Neural progenitor cell (in vitro differentiated cells): ENCODE measurements around the gene SPTA1. TPM values are rescaled to one million over a fixed set of nuclear protein-coding genes. Genes with fewer than 3 reads are reported as not detected.

Experiments
- DNase-seq: peaks from one replicate; pipeline ENCODE4 v3.0.0-alpha.2; 2016; ENCODE audit warnings: low spot score
- H2AFZ ChIP-seq: fragments of 200-600 bp; sonication (generic); replicated peaks from 2 replicates; pipeline ENCODE4 v1.6.1; 2016; ENCODE audit warnings: antibody characterized with exemption
- H3F3A ChIP-seq: fragments of 200-600 bp; sonication (generic); 2 replicates; pipeline ENCODE4 v1.6.1; 2016; ENCODE audit warnings: antibody characterized with exemption, low read depth
- H3K27ac ChIP-seq: fragments of 200-600 bp; sonication (generic); 2 replicates; pipeline ENCODE4 v1.5.1; 2016; ENCODE audit warnings: mild to moderate bottlenecking
- H3K27me3 ChIP-seq: fragments of 200-600 bp; sonication (generic); 2 replicates; pipeline ENCODE4 v1.6.1; 2016; ENCODE audit warnings: mild to moderate bottlenecking, moderate library complexity
- H3K36me3 ChIP-seq: fragments of 200-600 bp; sonication (generic); 2 replicates; pipeline ENCODE4 v1.5.1; 2016
- H3K4me1 ChIP-seq: fragments of 200-600 bp; sonication (generic); 2 replicates; pipeline ENCODE4 v1.6.1; 2016; ENCODE audit warnings: mixed run types
- H3K4me2 ChIP-seq: fragments of 200-600 bp; sonication (generic); 2 replicates; pipeline ENCODE4 v1.6.1; 2016
- H3K4me3 ChIP-seq: fragments of 200-600 bp; sonication (generic); 2 replicates; pipeline ENCODE4 v1.5.1; 2016
- H3K79me2 ChIP-seq: fragments of 200-600 bp; sonication (generic); 2 replicates; pipeline ENCODE4 v1.6.1; 2016; ENCODE audit warnings: low read depth
- H3K9ac ChIP-seq: fragments of 200-600 bp; sonication (generic); 2 replicates; pipeline ENCODE4 v1.6.1; 2016
- H3K9me3 ChIP-seq: fragments of 200-600 bp; sonication (generic); 2 replicates; pipeline ENCODE4 v1.5.1; 2016; ENCODE audit warnings: low read depth
- H4K20me1 ChIP-seq: fragments of 200-600 bp; sonication (generic); 2 replicates; pipeline ENCODE4 v1.6.1; 2016; ENCODE audit warnings: low read depth
- H3K27ac Mint-ChIP-seq: 3 replicates; pipeline ENCODE4 v1.8.0; 2021; ENCODE audit warnings: mixed read lengths
- H3K27me3 Mint-ChIP-seq: 2 replicates; pipeline ENCODE4 v1.8.0; 2022; ENCODE audit warnings: low read depth, mild to moderate bottlenecking, inconsistent platforms, moderate library complexity, mixed read lengths; ENCODE audit not compliant: insufficient read depth
- H3K36me3 Mint-ChIP-seq: 3 replicates; pipeline ENCODE4 v1.8.0; 2021; ENCODE audit warnings: mixed read lengths
- H3K4me1 Mint-ChIP-seq: 3 replicates; pipeline ENCODE4 v1.8.0; 2021; ENCODE audit warnings: mixed read lengths
- H3K4me3 Mint-ChIP-seq: 3 replicates; pipeline ENCODE4 v1.8.0; 2021; ENCODE audit warnings: mild to moderate bottlenecking, moderate library complexity, mixed read lengths
- H3K9me3 Mint-ChIP-seq: 3 replicates; pipeline ENCODE4 v1.8.0; 2020; ENCODE audit warnings: mixed read lengths
- EZH2 ChIP-seq: fragments of 200-600 bp; sonication (generic); IDR thresholded peaks from 2 replicates; pipeline ENCODE4 v1.6.1; 2017; ENCODE audit warnings: antibody characterized with exemption, mild to moderate bottlenecking, moderate library complexity
- EZH2phosphoT487 ChIP-seq: fragments of 200-600 bp; sonication (generic); IDR thresholded peaks from 2 replicates; pipeline ENCODE4 v1.6.1; 2017; ENCODE audit warnings: antibody characterized with exemption
- total RNA-seq: library from RNA; depleted of rRNA; stranded (reverse); fragments of >200 nt; gene quantifications from 2 replicates; pipeline ENCODE4 v1.2.3, GENCODE V29; 2015; ENCODE audit warnings: low replicate concordance
- TF ChIP-seq, protein P1 (sequence below): fragments of 200-600 bp; sonication (generic); IDR thresholded peaks from 2 replicates; pipeline ENCODE4 v1.5.1; 2017; ENCODE audit warnings: antibody characterized with exemption, mild to moderate bottlenecking

Gene SPTA1
- total RNA-seq, 1 donor from 2014 or later: not detected

DNA sequence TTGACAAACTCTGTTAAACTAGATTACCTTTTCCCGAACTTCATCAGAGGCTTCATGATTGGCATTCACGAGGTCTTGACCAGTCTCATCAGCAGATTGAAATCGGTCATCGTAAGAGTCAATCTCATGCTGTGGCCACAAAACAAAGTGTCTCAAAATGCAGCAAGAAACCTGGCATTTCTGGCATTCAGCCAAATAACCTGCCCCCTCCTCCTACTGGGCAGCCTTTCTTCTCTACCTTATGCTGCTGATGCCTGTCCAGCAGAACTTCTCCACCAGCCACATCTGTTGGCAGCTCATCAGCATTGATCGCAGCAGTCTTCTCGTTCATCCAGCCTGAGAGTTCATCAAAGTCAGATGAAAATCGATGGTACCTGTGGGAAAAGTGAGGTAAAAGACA, 12.2 kb downstream of the SPTA1 start:
- Histone ChIP-seq H3K9ac (no peak overlapping the region), H3K4me3 (no peak overlapping the region), H3K36me3 (no peaks in the 10 kb centered on the region), H3K27me3 (no peaks in the 10 kb centered on the region), H3K27ac (no peak overlapping the region), H3K9me3 (no peaks in the 10 kb centered on the region), H3K4me1 (no peaks in the 10 kb centered on the region), H3F3A (no peaks in the 10 kb centered on the region), H3K79me2 (no peaks in the 10 kb centered on the region), H2AFZ (no peak overlapping the region), H4K20me1 (no peaks in the 10 kb centered on the region), H3K4me2 (no peak overlapping the region)
- Mint-ChIP-seq H3K27me3 (no peaks in the 10 kb centered on the region), H3K4me3 (no peak overlapping the region), H3K9me3 (no peaks in the 10 kb centered on the region), H3K27ac (no peak overlapping the region), H3K36me3 (no peaks in the 10 kb centered on the region), H3K4me1 (no peaks in the 10 kb centered on the region)
- no peak for TF ChIP-seq EZH2phosphoT487
- TF ChIP-seq, protein P1, sequence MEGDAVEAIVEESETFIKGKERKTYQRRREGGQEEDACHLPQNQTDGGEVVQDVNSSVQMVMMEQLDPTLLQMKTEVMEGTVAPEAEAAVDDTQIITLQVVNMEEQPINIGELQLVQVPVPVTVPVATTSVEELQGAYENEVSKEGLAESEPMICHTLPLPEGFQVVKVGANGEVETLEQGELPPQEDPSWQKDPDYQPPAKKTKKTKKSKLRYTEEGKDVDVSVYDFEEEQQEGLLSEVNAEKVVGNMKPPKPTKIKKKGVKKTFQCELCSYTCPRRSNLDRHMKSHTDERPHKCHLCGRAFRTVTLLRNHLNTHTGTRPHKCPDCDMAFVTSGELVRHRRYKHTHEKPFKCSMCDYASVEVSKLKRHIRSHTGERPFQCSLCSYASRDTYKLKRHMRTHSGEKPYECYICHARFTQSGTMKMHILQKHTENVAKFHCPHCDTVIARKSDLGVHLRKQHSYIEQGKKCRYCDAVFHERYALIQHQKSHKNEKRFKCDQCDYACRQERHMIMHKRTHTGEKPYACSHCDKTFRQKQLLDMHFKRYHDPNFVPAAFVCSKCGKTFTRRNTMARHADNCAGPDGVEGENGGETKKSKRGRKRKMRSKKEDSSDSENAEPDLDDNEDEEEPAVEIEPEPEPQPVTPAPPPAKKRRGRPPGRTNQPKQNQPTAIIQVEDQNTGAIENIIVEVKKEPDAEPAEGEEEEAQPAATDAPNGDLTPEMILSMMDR: no peak
- TF ChIP-seq EZH2: no peak
- no peak for DNase-seq

DNA sequence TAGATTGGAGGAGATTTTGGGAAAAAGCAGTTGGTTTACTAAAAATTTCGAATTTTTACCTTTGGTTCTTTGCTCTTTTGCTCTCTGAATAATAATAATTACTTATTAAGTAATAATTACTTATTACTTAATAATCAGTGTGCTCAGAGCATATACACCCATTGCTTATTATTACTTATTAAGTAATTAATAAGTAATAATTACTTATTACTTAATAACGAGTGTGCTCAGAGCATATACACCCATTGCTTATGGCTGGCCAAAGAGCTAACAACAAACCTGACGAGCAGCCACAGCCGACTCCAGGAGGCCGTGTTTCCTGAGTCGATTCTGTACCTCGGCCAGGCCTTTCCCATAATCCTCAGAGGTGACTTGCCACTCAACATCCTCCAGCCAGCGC, 20.5 kb downstream of the SPTA1 start:
- no peaks in the 10 kb centered on the region for H3K4me1 Mint-ChIP-seq

DNA sequence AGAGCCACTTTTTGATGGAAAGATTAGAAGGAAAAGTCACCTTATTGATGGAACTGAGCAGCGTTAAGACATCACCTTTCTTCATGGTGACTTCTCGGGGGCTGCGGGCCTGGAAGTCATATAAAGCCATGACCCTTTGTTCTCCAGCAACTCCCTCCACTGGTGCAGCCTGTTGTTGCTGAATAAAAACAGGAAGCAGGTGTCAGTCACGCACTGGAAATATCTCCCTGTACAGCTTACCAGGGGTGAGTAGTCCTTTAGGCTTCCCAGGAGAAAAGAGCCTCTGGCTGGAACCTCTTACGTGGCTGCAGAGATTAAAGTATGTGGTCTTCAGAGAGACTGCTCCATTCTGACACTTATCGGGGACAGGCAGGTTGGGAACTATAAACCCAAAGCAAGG, 31.9 kb downstream of the SPTA1 start:
- Mint-ChIP-seq H3K27me3 (no peaks in the 10 kb centered on the region), H3K36me3 (no peaks in the 10 kb centered on the region), H3K27ac (no peak overlapping the region), H3K4me1 (no peaks in the 10 kb centered on the region), H3K4me3 (no peak overlapping the region), H3K9me3 (no peaks in the 10 kb centered on the region)
- Histone ChIP-seq H3K4me3 (no peak overlapping the region), H3K9me3 (no peaks in the 10 kb centered on the region), H3K9ac (no peak overlapping the region), H2AFZ (no peak overlapping the region), H3K27me3 (no peaks in the 10 kb centered on the region), H3K36me3 (no peaks in the 10 kb centered on the region), H3K27ac (no peak overlapping the region), H4K20me1 (no peaks in the 10 kb centered on the region), H3K4me2 (no peak overlapping the region), H3F3A (no peaks in the 10 kb centered on the region), H3K79me2 (no peaks in the 10 kb centered on the region), H3K4me1 (no peaks in the 10 kb centered on the region)
- no peak for DNase-seq
- TF ChIP-seq EZH2phosphoT487 (no peak), EZH2 (no peak)
- TF ChIP-seq, protein P1: no peak

More for the DNA sequence above, 20.5 kb downstream of the SPTA1 start:
- no peaks in the 10 kb centered on the region for H3K36me3 ChIP-seq
- TF ChIP-seq, protein P1: no peak
- TF ChIP-seq EZH2phosphoT487 (no peak), EZH2 (no peak)
- Mint-ChIP-seq H3K9me3 (no peaks in the 10 kb centered on the region), H3K27ac (no peak overlapping the region), H3K4me3 (no peak overlapping the region), H3K36me3 (no peaks in the 10 kb centered on the region), H3K27me3 (no peaks in the 10 kb centered on the region)
- DNase-seq: no peak
- H3K4me3 ChIP-seq: no peak overlapping the region
- H3F3A ChIP-seq: no peaks in the 10 kb centered on the region
- no peak overlapping the region for H2AFZ ChIP-seq
- no peaks in the 10 kb centered on the region for H3K9me3 ChIP-seq
- no peak overlapping the region for H3K27ac ChIP-seq
- no peaks in the 10 kb centered on the region for H3K4me1 ChIP-seq
- H3K4me2 ChIP-seq: no peak overlapping the region
- H3K79me2 ChIP-seq: no peaks in the 10 kb centered on the region
- no peaks in the 10 kb centered on the region for H3K27me3 ChIP-seq
- H3K9ac ChIP-seq: no peak overlapping the region
- H4K20me1 ChIP-seq: no peaks in the 10 kb centered on the region
